ENCODE results near the gene POSTN. TPM values are rescaled to one million over a fixed set of nuclear protein-coding genes. Genes with fewer than 3 reads are reported as not detected.

Gene POSTN, protein sequence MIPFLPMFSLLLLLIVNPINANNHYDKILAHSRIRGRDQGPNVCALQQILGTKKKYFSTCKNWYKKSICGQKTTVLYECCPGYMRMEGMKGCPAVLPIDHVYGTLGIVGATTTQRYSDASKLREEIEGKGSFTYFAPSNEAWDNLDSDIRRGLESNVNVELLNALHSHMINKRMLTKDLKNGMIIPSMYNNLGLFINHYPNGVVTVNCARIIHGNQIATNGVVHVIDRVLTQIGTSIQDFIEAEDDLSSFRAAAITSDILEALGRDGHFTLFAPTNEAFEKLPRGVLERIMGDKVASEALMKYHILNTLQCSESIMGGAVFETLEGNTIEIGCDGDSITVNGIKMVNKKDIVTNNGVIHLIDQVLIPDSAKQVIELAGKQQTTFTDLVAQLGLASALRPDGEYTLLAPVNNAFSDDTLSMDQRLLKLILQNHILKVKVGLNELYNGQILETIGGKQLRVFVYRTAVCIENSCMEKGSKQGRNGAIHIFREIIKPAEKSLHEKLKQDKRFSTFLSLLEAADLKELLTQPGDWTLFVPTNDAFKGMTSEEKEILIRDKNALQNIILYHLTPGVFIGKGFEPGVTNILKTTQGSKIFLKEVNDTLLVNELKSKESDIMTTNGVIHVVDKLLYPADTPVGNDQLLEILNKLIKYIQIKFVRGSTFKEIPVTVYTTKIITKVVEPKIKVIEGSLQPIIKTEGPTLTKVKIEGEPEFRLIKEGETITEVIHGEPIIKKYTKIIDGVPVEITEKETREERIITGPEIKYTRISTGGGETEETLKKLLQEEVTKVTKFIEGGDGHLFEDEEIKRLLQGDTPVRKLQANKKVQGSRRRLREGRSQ
- total RNA-seq (not detected), polyA plus RNA-seq (not detected)

DNA sequence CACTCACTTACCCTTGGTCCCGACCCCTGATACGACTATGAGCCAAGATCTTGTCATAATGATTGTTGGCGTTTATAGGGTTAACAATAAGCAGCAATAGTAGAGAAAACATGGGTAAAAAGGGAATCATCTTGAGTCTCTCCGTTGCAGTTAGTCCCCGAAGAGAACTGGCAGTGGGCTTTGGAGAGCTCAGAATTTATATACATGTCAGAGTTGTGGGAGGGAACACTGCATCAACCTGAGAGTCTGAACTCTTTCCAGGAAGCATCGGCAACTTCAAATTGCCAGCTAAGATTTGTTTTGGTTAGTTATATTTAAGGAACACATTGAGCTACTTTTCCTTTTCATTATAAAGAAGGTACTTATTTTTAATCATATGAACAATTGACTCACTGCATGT is at the start of gene POSTN:
POSTN (minus strand) TSS at position 172 of the 400 bp plus-strand sequence; CDS start at position 130, 42 bp downstream.
- Mint-ChIP-seq H3K4me3 (no peak within 1 kb of the TSS), H3K36me3 (no peaks in the 10 kb centered on the region), H3K9me3 (peaks cover 0 to 13% (median 2%) of the 10 kb centered on the region in 5 donors), H3K4me1 (no peaks in the 10 kb centered on the region), H3K27ac (no peak within 1 kb of the TSS), H3K27me3 (no peaks in the 10 kb centered on the region)
- no peaks in the 10 kb centered on the region for H3K9me3 ChIP-seq (ENCODE audit: low read length)
- no peak for DNase-seq
- H3K27me3 ChIP-seq (ENCODE audit: insufficient read depth, low read length, poor library complexity, severe bottlenecking): no peaks in the 10 kb centered on the region
- POLR2A ChIA-PET: no interaction called here
- no peak within 1 kb of the TSS for H3K4me3 ChIP-seq (ENCODE audit: low read length)
- H3K27ac ChIP-seq (ENCODE audit: low read depth, low read length): no peak within 1 kb of the TSS
- no peaks in the 10 kb centered on the region for H3K36me3 ChIP-seq (ENCODE audit: insufficient read depth, low read length)
- no peaks in the 10 kb centered on the region for H3K4me1 ChIP-seq (ENCODE audit: insufficient read depth, low read length)
- CTCF ChIA-PET: no interaction called here

DNA sequence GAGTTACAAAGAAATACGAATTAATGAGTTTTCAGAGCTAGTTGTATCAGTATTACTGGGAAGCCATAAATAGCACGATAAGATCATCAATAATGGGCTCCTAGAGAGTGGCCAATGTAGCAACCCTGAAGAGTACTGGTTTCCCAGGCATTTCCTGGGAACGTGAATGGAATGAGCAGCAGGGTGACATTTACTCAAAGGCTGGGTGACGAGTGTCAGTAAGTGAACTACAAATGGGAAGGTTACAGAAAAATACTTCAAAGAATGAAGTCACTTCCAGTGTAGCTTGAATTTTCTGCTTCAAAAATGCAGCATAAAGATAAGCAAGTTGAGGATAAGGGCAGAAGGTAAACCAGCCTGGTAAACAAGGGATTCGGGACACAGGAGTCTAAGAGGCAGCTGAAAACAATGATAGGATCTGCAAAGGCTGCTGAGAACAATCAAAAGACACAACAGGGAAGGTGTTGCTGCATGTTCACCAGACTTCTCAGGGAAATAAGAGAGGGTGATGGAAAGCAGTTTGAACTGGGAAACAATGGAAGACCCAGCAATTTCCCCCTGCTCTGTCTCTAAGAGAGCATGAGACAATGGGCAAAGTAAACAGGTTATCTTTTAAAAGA is 48.6 kb upstream of the POSTN start:
- no peaks in the 10 kb centered on the region for H3K4me1 Mint-ChIP-seq
- no peak for DNase-seq
- Histone ChIP-seq H3K4me3 (ENCODE audit: low read length) (no peak overlapping the region), H3K4me1 (ENCODE audit: insufficient read depth, low read length) (no peaks in the 10 kb centered on the region), H3K27ac (ENCODE audit: low read depth, low read length) (no peak overlapping the region), H3K36me3 (ENCODE audit: insufficient read depth, low read length) (no peaks in the 10 kb centered on the region), H3K27me3 (ENCODE audit: insufficient read depth, low read length, poor library complexity, severe bottlenecking) (no peaks in the 10 kb centered on the region), H3K9me3 (ENCODE audit: low read length) (no peaks in the 10 kb centered on the region)
- H3K9me3 Mint-ChIP-seq: peaks cover 0 to 6% (median 3%) of the 10 kb centered on the region in 5 donors
- no peak overlapping the region for H3K27ac Mint-ChIP-seq
- H3K36me3 Mint-ChIP-seq: peaks cover 0 to 2% (median 0%) of the 10 kb centered on the region in 3 donors
- POLR2A ChIA-PET: no interaction called here
- no peak overlapping the region for H3K4me3 Mint-ChIP-seq
- CTCF ChIA-PET: no interaction called here
- H3K27me3 Mint-ChIP-seq: no peaks in the 10 kb centered on the region

DNA sequence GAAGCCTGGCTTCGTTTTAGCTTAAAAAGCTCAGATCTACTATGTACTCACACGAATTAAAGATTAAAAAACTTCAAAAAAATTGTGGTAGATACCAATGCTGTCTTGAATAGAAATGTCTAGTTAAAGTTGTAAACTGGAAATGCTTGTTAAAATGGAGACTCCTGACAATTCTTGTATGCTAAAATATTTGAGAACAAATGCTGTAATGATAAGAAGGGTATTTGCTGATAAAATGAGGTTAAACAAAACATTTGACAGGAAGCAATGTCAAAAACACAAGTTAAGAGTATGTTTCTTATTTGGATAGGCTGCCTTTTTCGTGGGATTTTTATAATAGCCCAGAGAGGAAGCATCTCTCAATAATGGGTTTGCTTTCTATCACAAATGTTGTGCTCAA is 48.0 kb upstream of the POSTN start:
- Histone ChIP-seq H3K27ac (ENCODE audit: low read depth, low read length) (no peak overlapping the region), H3K36me3 (ENCODE audit: insufficient read depth, low read length) (no peaks in the 10 kb centered on the region), H3K9me3 (ENCODE audit: low read length) (no peaks in the 10 kb centered on the region), H3K4me1 (ENCODE audit: insufficient read depth, low read length) (no peaks in the 10 kb centered on the region), H3K4me3 (ENCODE audit: low read length) (no peak overlapping the region), H3K27me3 (ENCODE audit: insufficient read depth, low read length, poor library complexity, severe bottlenecking) (no peaks in the 10 kb centered on the region)
- Mint-ChIP-seq H3K4me3 (no peak overlapping the region), H3K9me3 (peaks cover 0 to 6% (median 3%) of the 10 kb centered on the region in 5 donors), H3K27me3 (no peaks in the 10 kb centered on the region), H3K4me1 (no peaks in the 10 kb centered on the region), H3K27ac (no peak overlapping the region), H3K36me3 (peaks cover 0 to 2% (median 0%) of the 10 kb centered on the region in 3 donors)
- ChIA-PET CTCF (no interaction called here), POLR2A (no interaction called here)
- DNase-seq: no peak

DNA sequence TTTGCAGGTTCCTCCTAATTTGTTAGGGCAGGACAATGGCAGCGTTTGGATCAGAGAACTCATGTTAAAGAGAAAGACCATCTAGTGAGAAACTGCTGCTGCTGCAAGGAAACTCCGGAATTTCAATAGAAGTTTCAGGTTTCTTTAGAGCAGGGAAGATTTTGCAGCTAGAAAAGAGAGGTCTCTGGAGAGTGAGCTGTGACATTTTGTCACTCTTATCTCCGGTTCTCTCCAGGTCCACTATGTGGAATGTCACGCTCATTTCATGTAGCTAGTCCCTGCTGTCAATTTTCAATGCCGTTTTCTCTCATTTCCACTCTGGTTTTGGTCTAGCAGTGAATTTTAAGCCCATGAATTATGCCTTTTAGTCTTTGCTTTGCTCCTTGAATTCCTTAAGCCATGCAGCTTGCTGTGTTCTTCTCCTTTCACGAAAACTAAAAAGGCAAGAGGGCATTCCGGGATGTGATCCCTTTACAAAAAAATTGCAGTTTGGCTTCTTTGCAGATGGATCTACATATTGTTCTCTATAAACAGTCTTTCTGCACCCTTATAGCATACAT is 46.7 kb upstream of the POSTN start:
- ChIA-PET CTCF (no interaction called here), POLR2A (no interaction called here)
- no peaks in the 10 kb centered on the region for H3K4me1 Mint-ChIP-seq

DNA sequence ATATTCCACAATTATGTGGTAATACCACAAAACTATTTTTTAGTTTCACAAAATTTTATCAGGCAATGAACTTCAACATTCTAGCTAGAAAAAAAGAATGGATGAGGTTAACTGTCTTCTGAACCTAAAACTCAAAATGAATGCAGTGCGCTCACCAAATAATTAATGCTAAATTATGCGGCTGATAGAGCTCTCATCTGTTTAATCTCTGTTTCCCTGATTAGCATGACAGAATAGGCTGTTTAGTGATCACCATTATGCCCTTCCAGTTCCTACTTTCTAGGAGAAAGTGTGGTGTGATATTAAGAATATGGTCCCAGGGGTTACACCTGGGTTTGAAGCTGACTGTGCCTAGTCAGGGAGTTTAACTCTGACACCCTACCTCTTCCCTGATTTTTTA is 42.8 kb upstream of the POSTN start:
- no peaks in the 10 kb centered on the region for H3K4me1 Mint-ChIP-seq
- H3K4me3 ChIP-seq (ENCODE audit: low read length): no peak overlapping the region
- H3K36me3 Mint-ChIP-seq: no peaks in the 10 kb centered on the region
- no peaks in the 10 kb centered on the region for H3K4me1 ChIP-seq (ENCODE audit: insufficient read depth, low read length)
- no peak for DNase-seq
- ChIA-PET POLR2A (no interaction called here), CTCF (no interaction called here)
- H3K9me3 ChIP-seq (ENCODE audit: low read length): no peaks in the 10 kb centered on the region
- H3K27me3 Mint-ChIP-seq: no peaks in the 10 kb centered on the region
- H3K27ac ChIP-seq (ENCODE audit: low read depth, low read length): no peak overlapping the region
- no peak overlapping the region for H3K27ac Mint-ChIP-seq
- H3K9me3 Mint-ChIP-seq: peaks cover 0 to 3% (median 2%) of the 10 kb centered on the region in 5 donors
- no peak overlapping the region for H3K4me3 Mint-ChIP-seq
- H3K27me3 ChIP-seq (ENCODE audit: insufficient read depth, low read length, poor library complexity, severe bottlenecking): no peaks in the 10 kb centered on the region
- H3K36me3 ChIP-seq (ENCODE audit: insufficient read depth, low read length): no peaks in the 10 kb centered on the region

More for the DNA sequence above, 46.7 kb upstream of the POSTN start:
- H3K27ac ChIP-seq (ENCODE audit: low read depth, low read length): no peak overlapping the region
- Mint-ChIP-seq H3K27ac (no peak overlapping the region), H3K27me3 (no peaks in the 10 kb centered on the region), H3K9me3 (peaks cover 0 to 5% (median 2%) of the 10 kb centered on the region in 5 donors), H3K4me3 (no peak overlapping the region), H3K36me3 (no peaks in the 10 kb centered on the region)
- H3K9me3 ChIP-seq (ENCODE audit: low read length): no peaks in the 10 kb centered on the region
- H3K4me1 ChIP-seq (ENCODE audit: insufficient read depth, low read length): no peaks in the 10 kb centered on the region
- no peaks in the 10 kb centered on the region for H3K36me3 ChIP-seq (ENCODE audit: insufficient read depth, low read length)
- no peak for DNase-seq
- no peaks in the 10 kb centered on the region for H3K27me3 ChIP-seq (ENCODE audit: insufficient read depth, low read length, poor library complexity, severe bottlenecking)
- no peak overlapping the region for H3K4me3 ChIP-seq (ENCODE audit: low read length)

DNA sequence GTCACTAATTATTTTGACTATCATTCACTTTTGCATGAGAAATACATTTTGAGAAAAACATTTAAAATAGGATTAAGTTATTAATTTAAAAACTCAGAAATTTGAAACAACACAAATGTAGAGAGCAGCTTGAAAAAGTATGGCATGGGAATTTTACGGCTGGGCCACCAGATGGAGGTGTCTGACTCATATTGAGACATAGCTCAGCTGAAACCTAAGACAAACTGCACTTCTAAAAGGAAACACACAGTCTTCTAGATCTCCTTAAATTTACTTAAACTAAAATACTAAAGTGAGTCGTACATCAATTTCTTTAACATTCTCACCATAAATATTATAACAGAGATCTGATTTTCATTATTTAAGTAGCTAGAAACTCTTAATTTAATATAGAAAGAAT is 41.9 kb upstream of the POSTN start:
- Mint-ChIP-seq H3K36me3 (no peaks in the 10 kb centered on the region), H3K27me3 (no peaks in the 10 kb centered on the region), H3K9me3 (peaks cover 0 to 3% (median 2%) of the 10 kb centered on the region in 5 donors), H3K4me3 (no peak overlapping the region), H3K4me1 (no peaks in the 10 kb centered on the region), H3K27ac (no peak overlapping the region)
- Histone ChIP-seq H3K9me3 (ENCODE audit: low read length) (no peaks in the 10 kb centered on the region), H3K36me3 (ENCODE audit: insufficient read depth, low read length) (no peaks in the 10 kb centered on the region), H3K27me3 (ENCODE audit: insufficient read depth, low read length, poor library complexity, severe bottlenecking) (no peaks in the 10 kb centered on the region), H3K27ac (ENCODE audit: low read depth, low read length) (no peak overlapping the region), H3K4me3 (ENCODE audit: low read length) (no peak overlapping the region), H3K4me1 (ENCODE audit: insufficient read depth, low read length) (no peaks in the 10 kb centered on the region)
- POLR2A ChIA-PET: no interaction called here
- no peak for DNase-seq
- CTCF ChIA-PET: no interaction called here

DNA sequence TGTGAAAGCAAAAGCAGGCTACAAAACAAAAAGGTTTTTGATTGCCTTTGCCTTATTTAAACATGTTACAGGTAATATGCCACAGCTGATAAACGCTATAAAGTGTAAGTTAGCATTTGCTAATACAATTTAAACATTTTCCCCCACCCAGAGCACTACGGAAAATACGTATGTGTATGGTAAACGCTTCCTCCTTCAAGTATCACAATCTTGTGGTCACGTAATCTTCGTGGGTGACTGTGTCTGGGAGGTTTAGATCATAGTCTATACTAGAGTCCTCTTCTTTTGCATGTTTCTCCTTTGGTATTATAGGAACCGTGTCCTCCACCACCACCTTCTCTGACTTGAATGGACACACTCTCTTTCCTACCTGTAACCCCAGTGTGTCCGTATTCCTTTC is 38.1 kb upstream of the POSTN start:
- Mint-ChIP-seq H3K4me1 (no peaks in the 10 kb centered on the region), H3K9me3 (peaks cover 0 to 6% (median 0%) of the 10 kb centered on the region in 5 donors), H3K27me3 (no peaks in the 10 kb centered on the region), H3K36me3 (no peaks in the 10 kb centered on the region), H3K27ac (no peak overlapping the region), H3K4me3 (no peak overlapping the region)
- no peaks in the 10 kb centered on the region for H3K27me3 ChIP-seq (ENCODE audit: insufficient read depth, low read length, poor library complexity, severe bottlenecking)
- POLR2A ChIA-PET: no interaction called here
- H3K27ac ChIP-seq (ENCODE audit: low read depth, low read length): no peak overlapping the region
- H3K9me3 ChIP-seq (ENCODE audit: low read length): no peaks in the 10 kb centered on the region
- H3K4me3 ChIP-seq (ENCODE audit: low read length): no peak overlapping the region
- CTCF ChIA-PET: no interaction called here
- no peak for DNase-seq
- H3K4me1 ChIP-seq (ENCODE audit: insufficient read depth, low read length): no peaks in the 10 kb centered on the region
- H3K36me3 ChIP-seq (ENCODE audit: insufficient read depth, low read length): no peaks in the 10 kb centered on the region

DNA sequence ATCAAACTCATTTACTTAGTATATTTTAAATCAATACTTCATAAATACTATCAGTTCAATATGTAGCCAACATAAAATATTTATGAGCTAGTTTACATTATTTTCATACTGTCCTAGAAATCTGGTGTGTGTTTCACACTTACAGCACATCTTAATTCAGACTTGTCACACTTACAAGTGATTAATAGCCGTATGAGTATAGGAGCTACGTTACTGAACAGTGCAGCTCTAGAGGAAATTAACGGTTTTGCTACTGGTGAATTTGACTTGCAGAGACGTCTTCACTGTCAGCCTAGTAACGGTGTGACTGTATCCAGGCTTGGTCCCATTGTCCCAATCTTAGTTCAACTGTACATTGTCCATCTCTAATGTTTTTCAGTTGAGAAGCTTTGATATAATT is 33.7 kb upstream of the POSTN start:
- no peak overlapping the region for H3K4me3 Mint-ChIP-seq
- ChIA-PET CTCF (no interaction called here), POLR2A (no interaction called here)
- H3K27me3 Mint-ChIP-seq: no peaks in the 10 kb centered on the region
- Histone ChIP-seq H3K27me3 (ENCODE audit: insufficient read depth, low read length, poor library complexity, severe bottlenecking) (no peaks in the 10 kb centered on the region), H3K4me1 (ENCODE audit: insufficient read depth, low read length) (no peaks in the 10 kb centered on the region), H3K36me3 (ENCODE audit: insufficient read depth, low read length) (no peaks in the 10 kb centered on the region), H3K27ac (ENCODE audit: low read depth, low read length) (no peak overlapping the region), H3K4me3 (ENCODE audit: low read length) (no peak overlapping the region), H3K9me3 (ENCODE audit: low read length) (no peaks in the 10 kb centered on the region)
- no peaks in the 10 kb centered on the region for H3K36me3 Mint-ChIP-seq
- no peaks in the 10 kb centered on the region for H3K4me1 Mint-ChIP-seq
- no peak overlapping the region for H3K27ac Mint-ChIP-seq
- peaks cover 0 to 19% (median 4%) of the 10 kb centered on the region in 5 donors for H3K9me3 Mint-ChIP-seq
- no peak for DNase-seq
